Measurements from ENCODE around the gene SIGLEC5.
A peak's percentile ranks its signal among the peaks of the same experiment; 100 is the strongest.

The SIGLEC5 gene

GRCh38 chr19:51610576-51610975, 19.6 kb downstream of the SIGLEC5 start:
- TF ChIP-seq CTCF (IDR thresholded peaks at IDR 0.05; ENCODE audit: insufficient read depth, low read depth, low read length, missing control alignments): no peak
- DNase-seq (ENCODE audit: low read depth): peak; percentile 49
- H3K4me3 ChIP-seq (ENCODE audit: low read depth, low read length): no peak overlapping the region

GRCh38 chr19:51607920-51608562, 22.2 kb downstream of the SIGLEC5 start:
- peak; percentile 81 for DNase-seq (ENCODE audit: low read depth)
- no peak overlapping the region for H3K4me3 ChIP-seq (ENCODE audit: low read depth, low read length)

GRCh38 chr19:51607077-51607476, 23.1 kb downstream of the SIGLEC5 start:
- DNase-seq (ENCODE audit: low read depth): peak; percentile 98
- no peak for TF ChIP-seq CTCF (IDR thresholded peaks at IDR 0.05; ENCODE audit: insufficient read depth, low read depth, low read length, missing control alignments)
- no peak overlapping the region for H3K4me3 ChIP-seq (ENCODE audit: low read depth, low read length)

More at GRCh38 chr19:51607920-51608562, 22.2 kb downstream of the SIGLEC5 start:
- peak; percentile 48 for TF ChIP-seq CTCF (IDR thresholded peaks at IDR 0.05; ENCODE audit: insufficient read depth, low read depth, low read length, missing control alignments)

GRCh38 chr19:51602189-51602854, 27.9 kb downstream of the SIGLEC5 start:
- H3K4me3 ChIP-seq (ENCODE audit: low read depth, low read length): peak overlapping the region; percentile 47
- DNase-seq (ENCODE audit: low read depth): peak; percentile 87
- peak; percentile 16 for TF ChIP-seq CTCF (IDR thresholded peaks at IDR 0.05; ENCODE audit: insufficient read depth, low read depth, low read length, missing control alignments)

GRCh38 chr19:51600940-51601580, 29.1 kb downstream of the SIGLEC5 start:
- TF ChIP-seq CTCF (IDR thresholded peaks at IDR 0.05; ENCODE audit: insufficient read depth, low read depth, low read length, missing control alignments): peak; percentile 16
- DNase-seq (ENCODE audit: low read depth): peak; percentile 82
- peak overlapping the region; percentile 78 for H3K4me3 ChIP-seq (ENCODE audit: low read depth, low read length)

GRCh38 chr19:51599084-51599483, 31.1 kb downstream of the SIGLEC5 start:
- no peak for TF ChIP-seq CTCF (IDR thresholded peaks at IDR 0.05; ENCODE audit: insufficient read depth, low read depth, low read length, missing control alignments)
- DNase-seq (ENCODE audit: low read depth): no peak
- H3K4me3 ChIP-seq (ENCODE audit: low read depth, low read length): no peak overlapping the region
